Lung (tissue), 12 donors: ENCODE results near the gene PVR. TPM values are rescaled to one million over a fixed set of nuclear protein-coding genes. Genes with fewer than 3 reads are reported as not detected.

Experiments
- ATAC-seq: fragments of 200-7000 bp; cut with Tn5 transposase; one replicate; pipeline ENCODE4 v1.9.1; 2020; ENCODE audit warnings: moderate number of reproducible peaks; ENCODE audit not compliant: insufficient read depth, low FRiP score
- DNase-seq, 3 donors: peaks; one replicate each; pipeline ENCODE4 v3.0.0-alpha.2; 2013 to 2017
- H3K27ac ChIP-seq, 2 donors: one replicate each; pipeline ENCODE4 v1.5.1; 2013; ENCODE audit warnings: mild to moderate bottlenecking in 2 of 2, moderate library complexity in 2 of 2, control low read depth in 1 of 2, inconsistent platforms in 1 of 2, low read depth in 1 of 2, low read length in 1 of 2
- H3K27me3 ChIP-seq, 3 donors: one replicate each; pipeline ENCODE4 v1.5.1; 2013; ENCODE audit warnings: low read length in 2 of 3; ENCODE audit not compliant: control insufficient read depth in 3 of 3, insufficient read depth in 3 of 3
- H3K36me3 ChIP-seq, 4 donors: one replicate each; pipeline ENCODE4 v1.5.1; 2013; ENCODE audit warnings: low read length in 4 of 4, mild to moderate bottlenecking in 1 of 4, moderate library complexity in 1 of 4; ENCODE audit not compliant: control insufficient read depth in 4 of 4, insufficient read depth in 4 of 4
- H3K4me1 ChIP-seq, 5 donors: one replicate each; pipeline ENCODE4 v1.5.1; 2013; ENCODE audit warnings: low read length in 5 of 5, mild to moderate bottlenecking in 2 of 5, moderate library complexity in 1 of 5; ENCODE audit not compliant: control insufficient read depth in 5 of 5, insufficient read depth in 5 of 5
- H3K4me3 ChIP-seq: one replicate; pipeline ENCODE4 v1.5.1; 2013; ENCODE audit warnings: mild to moderate bottlenecking, control low read depth, moderate library complexity
- H3K9ac ChIP-seq, 2 donors: one replicate each; pipeline ENCODE4 v1.5.1; 2013; ENCODE audit warnings: low read length in 2 of 2, control low read depth in 1 of 2; ENCODE audit not compliant: insufficient read depth in 1 of 2
- H3K9me3 ChIP-seq, 4 donors: one replicate each; pipeline ENCODE4 v1.5.1; 2013; ENCODE audit warnings: low read length in 3 of 4, mild to moderate bottlenecking in 1 of 4, moderate library complexity in 1 of 4; ENCODE audit not compliant: control insufficient read depth in 4 of 4, insufficient read depth in 3 of 4
- WGBS, 2 donors: extraction: QIAGEN DNeasy Blood & Tissue Kit; methylation state at CpG; one replicate each; pipeline ENCODE4 v1.1.7; 2013; 5-methylcytosine and 5-hydroxymethylcytosine counted together
- polyA plus RNA-seq, 2 donors: library from polyadenylated mRNA; stranded (reverse); fragments of 200-250 nt; gene quantifications; one replicate each; pipeline ENCODE4 v1.2.1, GENCODE V29; 2013
- total RNA-seq, 2 donors: library from RNA; depleted of rRNA in 1 of 2; stranded (reverse); fragments of >200 nt in 1 of 2; gene quantifications; one replicate each; pipeline ENCODE4 v1.2.1, GENCODE V29; 2014 to 2021
- TF ChIP-seq, protein P1 (sequence below): IDR thresholded peaks from 2 replicates; pipeline ENCODE4 v1.5.1; 2012; ENCODE audit warnings: mild to moderate bottlenecking; ENCODE audit errors: control extremely low read depth, extremely low read depth
- donor health status: control.
- donor health status: control.
- donor health status: Bipolar disorder and iron deficiency.
- donor health status: healthy.
- donor health status: DM: yes; HTN: yes; CAD: no.

The PVR gene
- total and polyA plus RNA-seq, 4 donors = 26.4 to 51.6 (median 36.5) TPM

DNA sequence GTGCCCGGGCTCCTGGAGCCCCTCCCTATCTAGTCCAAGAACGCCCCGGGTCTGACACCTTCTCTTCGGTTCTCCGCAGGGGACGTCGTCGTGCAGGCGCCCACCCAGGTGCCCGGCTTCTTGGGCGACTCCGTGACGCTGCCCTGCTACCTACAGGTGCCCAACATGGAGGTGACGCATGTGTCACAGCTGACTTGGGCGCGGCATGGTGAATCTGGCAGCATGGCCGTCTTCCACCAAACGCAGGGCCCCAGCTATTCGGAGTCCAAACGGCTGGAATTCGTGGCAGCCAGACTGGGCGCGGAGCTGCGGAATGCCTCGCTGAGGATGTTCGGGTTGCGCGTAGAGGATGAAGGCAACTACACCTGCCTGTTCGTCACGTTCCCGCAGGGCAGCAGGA is 3.4 kb downstream of the PVR start:
- H3K9me3 ChIP-seq = no peaks in the 10 kb centered on the region
- DNase-seq = no peak
- H3K9ac ChIP-seq = no peak overlapping the region
- peaks cover 10 to 29% (median 20%) of the 10 kb centered on the region in 4 donors for H3K36me3 ChIP-seq
- peaks cover 0 to 15% (median 8%) of the 10 kb centered on the region in 5 donors for H3K4me1 ChIP-seq
- no peak for ATAC-seq
- no peak overlapping the region for H3K4me3 ChIP-seq
- H3K27ac ChIP-seq = no peak overlapping the region
- WGBS, 2 donors = 87 to 92% methylated on average over 31 of the region's 31 CpGs
- TF ChIP-seq, protein P1, sequence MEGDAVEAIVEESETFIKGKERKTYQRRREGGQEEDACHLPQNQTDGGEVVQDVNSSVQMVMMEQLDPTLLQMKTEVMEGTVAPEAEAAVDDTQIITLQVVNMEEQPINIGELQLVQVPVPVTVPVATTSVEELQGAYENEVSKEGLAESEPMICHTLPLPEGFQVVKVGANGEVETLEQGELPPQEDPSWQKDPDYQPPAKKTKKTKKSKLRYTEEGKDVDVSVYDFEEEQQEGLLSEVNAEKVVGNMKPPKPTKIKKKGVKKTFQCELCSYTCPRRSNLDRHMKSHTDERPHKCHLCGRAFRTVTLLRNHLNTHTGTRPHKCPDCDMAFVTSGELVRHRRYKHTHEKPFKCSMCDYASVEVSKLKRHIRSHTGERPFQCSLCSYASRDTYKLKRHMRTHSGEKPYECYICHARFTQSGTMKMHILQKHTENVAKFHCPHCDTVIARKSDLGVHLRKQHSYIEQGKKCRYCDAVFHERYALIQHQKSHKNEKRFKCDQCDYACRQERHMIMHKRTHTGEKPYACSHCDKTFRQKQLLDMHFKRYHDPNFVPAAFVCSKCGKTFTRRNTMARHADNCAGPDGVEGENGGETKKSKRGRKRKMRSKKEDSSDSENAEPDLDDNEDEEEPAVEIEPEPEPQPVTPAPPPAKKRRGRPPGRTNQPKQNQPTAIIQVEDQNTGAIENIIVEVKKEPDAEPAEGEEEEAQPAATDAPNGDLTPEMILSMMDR = no peak
- H3K27me3 ChIP-seq = no peaks in the 10 kb centered on the region

DNA sequence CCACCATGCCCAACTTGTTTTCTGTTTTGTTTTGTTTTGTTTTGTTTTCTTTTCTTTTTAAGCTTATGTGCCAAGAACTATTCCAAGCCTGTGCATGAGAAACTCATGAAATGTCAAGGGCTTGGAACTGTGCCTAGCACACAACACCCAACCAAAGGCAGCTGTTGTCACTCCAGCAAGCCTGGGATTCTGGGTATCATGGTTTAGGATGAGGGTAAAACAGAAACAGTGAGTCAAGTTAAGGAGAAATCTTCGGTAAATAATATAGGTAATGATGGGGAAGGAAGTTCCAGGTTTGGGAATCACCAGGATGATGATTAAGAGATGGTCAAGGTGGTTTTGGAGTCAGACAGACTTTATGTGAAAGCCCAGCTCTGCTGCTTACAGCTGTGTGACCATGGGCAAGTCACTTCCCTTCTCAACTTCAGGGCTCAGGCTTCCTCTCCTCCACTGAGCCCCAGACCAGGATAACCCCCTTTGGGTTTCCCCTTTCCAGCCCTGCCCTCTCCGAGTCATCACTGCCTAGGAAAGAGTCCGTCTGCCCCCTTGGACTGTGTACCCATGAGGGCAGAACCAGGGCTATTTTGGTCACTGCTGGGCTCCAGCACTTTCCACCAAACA is 5.0 kb downstream of the PVR start:
- Histone ChIP-seq H3K4me3 (no peak overlapping the region), H3K27me3 (no peaks in the 10 kb centered on the region), H3K27ac (peak overlapping the region; percentile 62 to 67), H3K9ac (no peak overlapping the region), H3K4me1 (peaks cover 0 to 13% (median 8%) of the 10 kb centered on the region in 5 donors), H3K36me3 (peaks cover 21 to 41% (median 26%) of the 10 kb centered on the region in 4 donors), H3K9me3 (no peaks in the 10 kb centered on the region)
- WGBS, 2 donors = 60 to 80% methylated on average over 3 of the region's 3 CpGs
- TF ChIP-seq, protein P1 = no peak
- DNase-seq (peak; percentile 81 to 94 (median 91)), ATAC-seq (no peak)

DNA sequence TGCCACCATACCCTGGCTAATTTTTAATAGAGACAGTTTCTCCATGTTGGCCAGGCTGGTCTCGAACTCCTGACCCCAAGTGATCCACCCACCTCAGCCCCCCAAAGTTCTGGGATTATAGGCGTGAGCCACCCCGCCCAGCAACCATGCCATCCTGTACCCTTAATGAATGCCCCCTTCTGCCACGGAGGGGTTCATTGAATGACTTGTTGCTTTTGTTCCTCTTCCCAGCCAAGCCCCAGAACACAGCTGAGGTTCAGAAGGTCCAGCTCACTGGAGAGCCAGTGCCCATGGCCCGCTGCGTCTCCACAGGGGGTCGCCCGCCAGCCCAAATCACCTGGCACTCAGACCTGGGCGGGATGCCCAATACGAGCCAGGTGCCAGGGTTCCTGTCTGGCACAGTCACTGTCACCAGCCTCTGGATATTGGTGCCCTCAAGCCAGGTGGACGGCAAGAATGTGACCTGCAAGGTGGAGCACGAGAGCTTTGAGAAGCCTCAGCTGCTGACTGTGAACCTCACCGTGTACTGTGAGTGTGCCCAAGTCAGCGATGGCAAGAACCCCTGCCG is 6.0 kb downstream of the PVR start:
- Histone ChIP-seq H3K36me3 (peaks cover 21 to 45% (median 28%) of the 10 kb centered on the region in 4 donors), H3K27ac (no peak overlapping the region), H3K27me3 (no peaks in the 10 kb centered on the region), H3K4me3 (no peak overlapping the region), H3K9me3 (no peaks in the 10 kb centered on the region), H3K9ac (no peak overlapping the region), H3K4me1 (peaks cover 0 to 15% (median 7%) of the 10 kb centered on the region in 5 donors)
- TF ChIP-seq, protein P1 = no peak
- ATAC-seq (no peak), DNase-seq (no peak)
- 91 to 97% methylated on average over 15 of the region's 15 CpGs for WGBS, 2 donors
